A673 (cell line): Measurements from ENCODE around the gene CDHR1.

Source experiments
- EZH2 ChIP-seq: fragments of 200-600 bp; sonication (generic); IDR thresholded peaks from 2 replicates; pipeline ENCODE4 v1.6.1; 2017; ENCODE audit warnings: borderline replicate concordance, low read depth, mild to moderate bottlenecking, mixed read lengths, antibody characterized with exemption, low read length; ENCODE audit not compliant: poor library complexity, severe bottlenecking
- TF ChIP-seq, protein P1 (sequence below): fragments of 300-800, 200-600 bp; sonication (generic); conservative IDR thresholded peaks from 2 replicates; pipeline ENCODE4 v1.5.1; 2017; ENCODE audit warnings: low read depth, mild to moderate bottlenecking, antibody characterized with exemption, low read length, moderate library complexity, mixed read lengths

DNA sequence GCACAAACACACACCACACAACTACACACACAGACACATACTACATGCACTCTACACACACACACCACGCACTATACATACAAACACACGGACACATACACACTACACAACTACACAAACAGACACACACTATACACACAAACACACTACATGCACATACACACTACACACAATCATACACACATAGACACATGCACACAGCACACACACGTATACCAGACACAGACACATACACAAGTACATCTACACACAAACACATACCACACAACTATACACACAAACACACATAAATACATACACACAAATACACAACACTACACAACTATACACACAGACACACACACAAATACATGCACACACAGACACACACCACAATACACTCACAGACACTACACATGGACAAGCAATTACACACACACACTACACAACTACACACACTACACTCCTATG is 16.2 kb upstream of the CDHR1 start:
- TF ChIP-seq EZH2: no peak
- TF ChIP-seq, protein P1, sequence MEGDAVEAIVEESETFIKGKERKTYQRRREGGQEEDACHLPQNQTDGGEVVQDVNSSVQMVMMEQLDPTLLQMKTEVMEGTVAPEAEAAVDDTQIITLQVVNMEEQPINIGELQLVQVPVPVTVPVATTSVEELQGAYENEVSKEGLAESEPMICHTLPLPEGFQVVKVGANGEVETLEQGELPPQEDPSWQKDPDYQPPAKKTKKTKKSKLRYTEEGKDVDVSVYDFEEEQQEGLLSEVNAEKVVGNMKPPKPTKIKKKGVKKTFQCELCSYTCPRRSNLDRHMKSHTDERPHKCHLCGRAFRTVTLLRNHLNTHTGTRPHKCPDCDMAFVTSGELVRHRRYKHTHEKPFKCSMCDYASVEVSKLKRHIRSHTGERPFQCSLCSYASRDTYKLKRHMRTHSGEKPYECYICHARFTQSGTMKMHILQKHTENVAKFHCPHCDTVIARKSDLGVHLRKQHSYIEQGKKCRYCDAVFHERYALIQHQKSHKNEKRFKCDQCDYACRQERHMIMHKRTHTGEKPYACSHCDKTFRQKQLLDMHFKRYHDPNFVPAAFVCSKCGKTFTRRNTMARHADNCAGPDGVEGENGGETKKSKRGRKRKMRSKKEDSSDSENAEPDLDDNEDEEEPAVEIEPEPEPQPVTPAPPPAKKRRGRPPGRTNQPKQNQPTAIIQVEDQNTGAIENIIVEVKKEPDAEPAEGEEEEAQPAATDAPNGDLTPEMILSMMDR: no peak
